GM21447 (cell line): Measurements from ENCODE around the gene ATXN7L1.
"Not testable (repeated sequence)": the region's sequence is repeated elsewhere in the genome, so short reads cannot be mapped to it uniquely, and the experiment has no call there.

ENCODE experiments used
- ATAC-seq: cut with Tn5 transposase; IDR thresholded peaks from one replicate; pipeline ENCODE4 v1.9.1; 2021; ENCODE audit not compliant: unreplicated experiment

The ATXN7L1 gene

DNA sequence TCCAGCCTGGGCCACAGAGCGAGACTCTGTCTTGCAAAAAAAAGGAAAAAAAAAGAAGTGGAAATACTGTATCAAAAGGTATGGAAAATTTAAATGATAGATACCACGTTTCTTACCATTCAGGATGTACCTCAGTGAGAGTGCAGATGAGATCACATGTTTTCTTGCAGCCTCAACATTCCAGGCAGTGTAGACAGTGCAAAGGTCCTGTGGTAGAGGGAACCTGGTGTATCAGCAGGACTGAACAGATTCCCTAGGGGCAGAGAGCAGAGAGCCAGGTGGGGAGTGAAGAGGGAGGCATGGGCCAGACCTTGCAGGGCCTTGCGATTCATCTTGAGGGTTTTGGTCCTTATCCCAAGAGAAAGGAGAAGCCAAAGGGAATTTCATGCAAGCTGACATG is 17.7 kb upstream of the ATXN7L1 start:
- ATAC-seq: no peak

- ATAC-seq: no peak
Observed at GRCh38 chr7:105892387-105892786, 16.0 kb upstream of the ATXN7L1 start.

GRCh38 chr7:105890290-105890997 is 14.0 kb upstream of the ATXN7L1 start:
- ATAC-seq: no peak

DNA sequence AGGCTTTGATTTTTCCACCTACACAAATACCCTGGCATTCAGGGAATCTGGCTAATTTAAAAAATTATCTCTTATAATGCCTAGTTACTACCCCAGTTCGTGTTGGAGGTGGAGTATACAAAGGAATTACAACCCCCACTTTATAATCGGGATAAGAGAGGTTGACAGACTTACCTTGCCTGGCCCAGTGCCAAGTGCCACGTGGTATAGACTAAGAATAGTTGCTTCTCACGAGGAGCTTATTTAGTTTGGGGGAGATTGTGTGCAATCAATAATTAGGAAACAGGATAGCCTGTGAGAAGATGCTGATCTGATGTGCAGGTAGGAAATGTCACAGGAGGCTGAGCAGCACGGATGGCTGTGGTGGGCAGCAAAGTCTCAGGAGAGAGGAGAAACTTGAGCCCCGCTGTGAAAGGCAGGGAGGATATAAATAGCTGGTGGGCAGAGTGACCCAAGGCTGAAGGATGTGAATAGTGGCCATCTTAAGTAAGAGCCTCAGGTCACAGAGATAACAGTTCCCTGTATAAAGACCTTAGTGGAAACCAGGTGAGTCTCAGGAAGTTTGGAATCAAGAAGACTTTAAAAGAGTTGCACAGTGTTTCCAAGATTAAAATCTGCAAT is 11.3 kb upstream of the ATXN7L1 start:
- no peak for ATAC-seq

DNA sequence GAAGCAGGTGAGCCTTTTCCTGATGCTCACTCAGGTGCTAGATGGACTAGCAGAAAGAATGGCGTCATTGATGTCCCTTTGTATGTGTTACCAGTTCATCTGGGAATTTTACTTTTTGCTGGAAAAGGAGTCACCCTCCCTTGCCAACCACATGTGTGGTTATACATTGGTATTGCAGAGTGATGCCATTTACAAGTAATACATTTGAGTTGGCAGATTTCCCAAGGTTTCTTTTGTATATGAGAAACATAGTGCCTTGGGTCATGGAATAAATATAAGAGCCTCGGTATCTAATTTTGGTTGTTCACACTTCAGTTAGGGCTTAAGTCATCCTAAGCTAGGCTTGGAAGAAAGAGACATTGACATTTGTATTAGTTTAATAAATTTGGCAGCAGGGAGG is 10.4 kb upstream of the ATXN7L1 start:
- ATAC-seq: no peak

- ATAC-seq: no peak
Observed at GRCh38 chr7:105885387-105886111, 9.2 kb upstream of the ATXN7L1 start.

DNA sequence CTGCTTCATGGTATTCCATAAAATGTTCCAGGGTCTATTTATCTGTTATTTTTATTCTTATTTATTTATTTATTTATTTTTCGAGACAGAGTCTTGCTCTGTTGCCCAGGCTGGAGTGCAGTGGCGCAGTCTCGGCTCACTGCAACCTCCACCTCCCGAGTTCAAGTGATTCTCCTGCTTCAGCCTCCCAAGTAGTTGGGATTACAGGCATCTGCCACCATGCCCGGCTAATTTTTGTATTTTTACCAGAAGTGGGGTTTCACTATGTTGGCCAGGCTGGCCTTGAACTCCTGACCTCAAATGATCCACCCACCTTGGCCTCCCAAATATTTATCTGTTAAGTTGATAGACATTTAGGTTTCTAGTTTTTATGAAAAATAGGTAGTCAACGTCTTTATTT is 6.8 kb upstream of the ATXN7L1 start:
- ATAC-seq: not testable (repeated sequence)

GRCh38 chr7:105881439-105881838 is 5.0 kb upstream of the ATXN7L1 start:
- ATAC-seq: no peak

GRCh38 chr7:105880571-105881330 is 4.4 kb upstream of the ATXN7L1 start:
- ATAC-seq: no peak

GRCh38 chr7:105879782-105880181 is 3.4 kb upstream of the ATXN7L1 start:
- no peak for ATAC-seq

DNA sequence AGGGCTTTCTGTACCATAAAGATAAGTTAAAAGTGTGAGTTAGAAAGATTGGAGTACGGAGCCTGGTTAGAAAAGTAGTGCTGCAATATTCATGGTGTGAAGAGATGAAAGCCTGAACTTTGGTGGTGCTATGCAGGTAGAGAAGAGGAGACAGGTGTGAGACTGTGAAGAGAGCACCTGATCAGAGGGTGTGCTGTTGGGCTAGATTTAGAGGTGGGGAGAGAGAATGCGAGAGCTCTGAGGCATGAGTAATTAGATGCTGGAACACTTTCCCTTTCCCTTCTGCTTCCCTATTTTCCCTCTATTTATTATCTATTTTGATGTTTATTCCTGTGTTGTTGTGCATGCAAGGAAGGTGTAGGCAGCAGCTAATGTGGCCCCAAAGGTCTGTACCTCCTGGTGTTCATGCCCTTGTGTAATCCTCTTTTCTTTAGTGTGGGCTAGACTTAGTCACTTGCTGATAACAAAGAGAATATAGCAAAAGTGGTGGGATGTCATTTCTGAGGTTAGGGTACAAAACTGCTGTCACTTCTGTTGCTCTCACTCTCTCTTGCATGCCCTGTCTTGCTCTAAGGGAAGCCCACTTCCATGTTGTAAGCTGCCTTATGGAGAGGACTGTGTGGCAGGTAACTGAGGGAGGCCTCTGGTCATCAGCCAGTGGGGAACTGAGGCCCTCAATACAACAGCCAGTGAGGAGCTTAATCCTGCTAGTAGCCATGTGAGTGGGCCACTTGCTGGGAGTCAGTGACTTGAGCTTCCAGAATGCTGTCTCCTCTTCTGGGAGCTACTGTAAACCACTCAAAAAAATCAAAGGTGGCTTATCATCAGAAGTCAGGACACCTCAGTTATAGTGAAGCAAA is 2.6 kb upstream of the ATXN7L1 start:
- no peak for ATAC-seq

GRCh38 chr7:105877736-105878135 is 1.3 kb upstream of the ATXN7L1 start:
- ATAC-seq: no peak

GRCh38 chr7:105876964-105877601 is 684 bp upstream of the ATXN7L1 start:
- ATAC-seq: no peak

- ATAC-seq: no peak
Observed at GRCh38 chr7:105875505-105875904, 894 bp downstream of the ATXN7L1 start.

DNA sequence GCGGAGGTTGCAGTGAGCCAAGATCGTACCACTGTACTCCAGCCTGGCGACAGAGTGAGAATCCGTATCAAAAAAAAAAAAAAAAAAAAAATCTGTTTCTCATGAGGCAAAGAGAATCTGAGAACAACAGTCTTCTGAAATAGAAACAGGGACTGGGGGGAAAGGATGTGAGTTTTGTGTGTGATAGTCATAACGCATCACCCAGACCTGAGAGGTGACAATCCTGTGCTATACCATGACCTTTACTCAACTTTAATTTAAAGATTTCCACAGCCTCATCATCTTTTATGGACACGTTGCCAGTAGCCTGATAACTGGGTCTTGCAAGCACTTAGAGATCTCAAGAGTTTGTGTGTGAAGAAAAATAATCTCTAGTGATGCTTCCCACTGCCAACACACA is 2.3 kb downstream of the ATXN7L1 start:
- no peak for ATAC-seq

DNA sequence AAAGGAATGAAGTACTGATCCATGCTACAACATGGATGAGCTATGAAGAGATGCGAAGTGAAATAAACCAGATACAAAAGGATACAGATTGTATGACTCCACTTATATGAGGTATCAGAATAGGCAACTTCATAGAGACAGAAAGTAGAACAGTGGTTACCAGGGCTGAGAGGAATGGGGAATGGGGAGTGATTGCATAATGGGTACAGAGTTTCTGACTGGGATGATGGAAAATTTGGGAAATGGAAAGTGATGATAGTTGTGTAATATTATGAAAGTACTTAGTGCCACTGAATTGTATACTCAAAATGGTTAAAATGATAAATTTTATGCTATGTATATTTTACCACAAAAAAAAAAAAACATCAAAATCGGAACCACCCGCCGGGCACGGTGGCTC is 3.9 kb downstream of the ATXN7L1 start:
- ATAC-seq: no peak

DNA sequence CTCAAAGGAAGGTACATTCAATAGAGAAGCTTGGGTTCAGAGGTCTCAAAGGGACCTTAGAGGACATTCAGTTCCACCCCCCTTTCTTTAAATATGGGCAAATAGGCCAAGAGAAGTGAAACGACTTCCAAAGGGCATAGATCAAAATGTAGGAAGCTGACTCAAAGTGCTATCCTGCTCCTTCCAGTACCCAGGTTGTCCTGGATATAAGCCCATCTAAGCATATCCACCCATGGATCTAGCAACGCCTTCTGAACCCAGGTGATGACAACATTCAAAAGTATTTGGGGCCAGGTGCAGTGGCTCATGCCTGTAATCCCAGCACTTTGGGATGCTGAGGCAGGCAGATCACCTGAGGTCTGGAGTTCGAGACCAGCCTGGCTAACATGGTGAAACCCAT is 5.3 kb downstream of the ATXN7L1 start:
- ATAC-seq: no peak

DNA sequence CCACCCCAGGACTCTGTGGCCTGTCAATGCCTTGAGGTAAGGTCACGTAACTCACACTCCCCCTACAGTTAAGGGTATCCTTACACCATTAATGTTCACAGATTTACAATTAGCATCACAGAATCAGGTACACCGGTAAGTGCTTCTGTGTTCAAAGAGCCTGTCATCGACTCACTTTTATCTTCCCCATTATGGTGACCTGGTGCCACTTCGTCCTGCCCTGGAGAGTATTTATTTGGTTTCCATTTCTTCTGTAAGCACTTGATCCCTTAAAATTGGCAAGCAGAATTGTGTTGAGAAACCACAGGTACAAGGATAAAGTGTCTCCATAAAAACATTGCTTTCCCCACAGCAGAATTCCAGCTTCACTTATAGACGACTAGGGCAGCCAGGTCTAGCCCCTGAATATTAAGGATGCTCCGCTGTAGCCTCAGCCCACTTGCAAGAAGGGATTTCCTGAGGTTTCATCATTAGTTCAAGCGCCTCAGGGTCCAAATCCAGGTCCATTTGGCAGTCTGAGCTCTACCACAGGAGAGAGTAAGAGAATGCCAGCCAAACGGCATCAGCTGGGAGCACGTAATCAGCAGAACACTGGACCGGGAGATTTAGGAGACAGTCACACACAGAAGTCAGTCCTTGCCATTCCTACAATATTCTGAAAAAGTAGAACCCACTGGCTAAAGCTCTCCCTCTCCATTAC is 10.1 kb downstream of the ATXN7L1 start:
- ATAC-seq: no peak

- no peak for ATAC-seq
Observed at GRCh38 chr7:105863876-105864275, 12.5 kb downstream of the ATXN7L1 start.
